Upper lobe of left lung (tissue), 6 donors: ENCODE data around the gene TCERG1L. TPM values are rescaled to one million over a fixed set of nuclear protein-coding genes. Genes with fewer than 3 reads are reported as not detected.

Experiments used
- ATAC-seq, 2 donors: fragments of 200-7000 bp; cut with Tn5 transposase; one replicate each; pipeline ENCODE4 v1.9.1; 2022; ENCODE audit warnings: mild to moderate bottlenecking in 2 of 2, moderate library complexity in 2 of 2; ENCODE audit not compliant: low FRiP score in 2 of 2
- DNase-seq, 2 donors: peaks; one replicate each; pipeline ENCODE4 v3.0.0-alpha.2; 2019 to 2020
- H3K27ac ChIP-seq, 4 donors: fragments of 200-600 bp; sonication (generic); one replicate each; pipeline ENCODE4 v1.5.1; 2016 to 2019
- H3K27me3 ChIP-seq, 4 donors: fragments of 200-600 bp; sonication (generic); one replicate each; pipeline ENCODE4 v1.5.1; 2017 to 2019
- H3K36me3 ChIP-seq, 4 donors: fragments of 200-600 bp; sonication (generic); one replicate each; pipeline ENCODE4 v1.5.1; 2016 to 2019
- H3K4me1 ChIP-seq, 4 donors: fragments of 200-600 bp; sonication (generic); one replicate each; pipeline ENCODE4 v1.5.1; 2018 to 2019
- H3K4me3 ChIP-seq, 4 donors: fragments of 200-600 bp; sonication (generic); one replicate each; pipeline ENCODE4 v1.5.1; 2017 to 2019; ENCODE audit warnings: mild to moderate bottlenecking in 2 of 4, moderate library complexity in 1 of 4
- H3K9me3 ChIP-seq, 4 donors: fragments of 200-600 bp; sonication (generic); one replicate each; pipeline ENCODE4 v1.5.1; 2018 to 2019
- CTCF ChIP-seq, 6 experiments: fragments of 450-650 bp in 4 of 6; fragments of 200-600 bp in 2 of 6; sonication (generic) in 2 of 6; IDR thresholded peaks; one replicate each; pipeline ENCODE4 v1.5.1; 2016 to 2019; ENCODE audit warnings: antibody characterized with exemption in 6 of 6
- EP300 ChIP-seq, 4 donors: sonication (generic); formaldehyde crosslinking; IDR thresholded peaks; one replicate each; pipeline ENCODE4 v1.5.1; 2017; ENCODE audit warnings: antibody characterized with exemption in 4 of 4, control low read depth in 2 of 4
- POLR2A ChIP-seq, 4 donors: fragments of 450-650 bp; IDR thresholded peaks; one replicate each; pipeline ENCODE4 v1.5.1; 2016 to 2017; ENCODE audit warnings: antibody characterized with exemption in 4 of 4, mild to moderate bottlenecking in 2 of 4
- POLR2AphosphoS5 ChIP-seq, 2 donors: sonication (generic); formaldehyde crosslinking; IDR thresholded peaks; one replicate each; pipeline ENCODE4 v1.5.1; 2017; ENCODE audit warnings: antibody characterized with exemption in 2 of 2
- WGBS, 2 donors: methylation state at CpG; one replicate each; pipeline ENCODE4 v1.1.5; 2017 to 2018; 5-methylcytosine and 5-hydroxymethylcytosine counted together
- total RNA-seq, 6 donors: library from RNA; depleted of rRNA in 4 of 6; stranded (reverse); fragments of >200 nt in 4 of 6; gene quantifications; one replicate each; pipeline versions ENCODE4 v1.1.0 to v1.2.1, GENCODE V29; 2016 to 2021
- donor health status: DM: no; HTN: no; CAD: no; lungs with moderate emphysema.
- donor health status: DM: no; HTN: yes; CAD: no; lungs with severe emphysema.

TCERG1L gene
- total RNA-seq, 6 donors from 2014 or later, result 0.10 TPM; not detected in 5

DNA sequence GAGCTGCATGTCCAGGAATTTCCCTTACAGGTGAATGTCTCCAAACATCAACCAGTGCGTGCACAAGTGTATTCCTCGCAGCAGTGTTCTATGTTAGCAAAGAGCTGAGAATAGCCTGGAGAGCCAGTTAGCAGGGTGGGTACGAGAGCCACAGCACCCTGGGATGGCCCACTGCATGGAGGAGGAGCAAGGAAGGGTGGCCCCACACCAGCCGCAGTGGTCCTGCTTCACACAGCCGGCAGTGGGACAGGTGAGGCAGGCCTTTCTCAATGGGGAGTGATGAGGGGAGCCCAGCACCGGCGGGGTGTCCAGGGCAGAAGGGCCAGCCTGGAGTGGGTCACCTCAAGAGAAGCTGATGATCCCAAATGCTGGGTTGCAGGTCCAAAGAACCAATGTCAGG, 240.7 kb downstream of the TCERG1L start:
- H3K4me1 ChIP-seq, result no peaks in the 10 kb centered on the region
- no peak for TF ChIP-seq EP300 (IDR thresholded peaks at IDR 0.05)
- no peak for TF ChIP-seq POLR2A (IDR thresholded peaks at IDR 0.05)
- no peak for TF ChIP-seq CTCF (IDR thresholded peaks at IDR 0.05)
- no peak for TF ChIP-seq POLR2AphosphoS5 (IDR thresholded peaks at IDR 0.05)
- no peak overlapping the region for H3K4me3 ChIP-seq
- 86 to 93% methylated on average over 4 to 7 of the region's 7 CpGs for WGBS, 2 donors
- no peaks in the 10 kb centered on the region for H3K27me3 ChIP-seq
- peak in 1 of 2 donors; percentile 39 for DNase-seq
- H3K9me3 ChIP-seq, result no peaks in the 10 kb centered on the region
- ATAC-seq, result no peak
- no peaks in the 10 kb centered on the region for H3K36me3 ChIP-seq
- H3K27ac ChIP-seq, result no peak overlapping the region

DNA sequence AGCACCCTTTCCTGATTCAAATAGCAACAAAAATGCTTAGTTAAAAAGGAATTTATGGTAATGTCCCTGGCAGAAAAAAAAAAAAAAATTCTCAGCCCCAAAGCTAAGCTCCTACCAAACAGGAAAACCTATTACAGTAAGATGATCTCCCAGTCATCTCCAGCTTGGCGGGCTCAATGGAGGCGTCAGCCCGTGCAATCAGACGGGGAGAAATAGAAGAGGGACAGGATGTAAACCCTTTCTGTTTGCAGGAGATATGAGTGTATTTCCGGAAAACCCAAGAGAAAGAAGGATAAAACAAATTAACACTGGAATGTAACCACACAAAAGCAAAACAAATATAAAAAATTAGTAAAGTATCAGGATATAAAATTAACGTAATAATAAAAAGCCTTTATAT, 242.8 kb downstream of the TCERG1L start:
- 22 to 31% methylated on average over 6 of the region's 6 CpGs for WGBS, 2 donors
- Histone ChIP-seq H3K4me1 (no peaks in the 10 kb centered on the region), H3K27ac (no peak overlapping the region), H3K36me3 (no peaks in the 10 kb centered on the region), H3K4me3 (no peak overlapping the region), H3K9me3 (no peaks in the 10 kb centered on the region), H3K27me3 (no peaks in the 10 kb centered on the region)
- TF ChIP-seq POLR2A (IDR thresholded peaks at IDR 0.05) (no peak), POLR2AphosphoS5 (IDR thresholded peaks at IDR 0.05) (no peak), EP300 (IDR thresholded peaks at IDR 0.05) (no peak)
- no peak for ATAC-seq
- DNase-seq, result no peak

DNA sequence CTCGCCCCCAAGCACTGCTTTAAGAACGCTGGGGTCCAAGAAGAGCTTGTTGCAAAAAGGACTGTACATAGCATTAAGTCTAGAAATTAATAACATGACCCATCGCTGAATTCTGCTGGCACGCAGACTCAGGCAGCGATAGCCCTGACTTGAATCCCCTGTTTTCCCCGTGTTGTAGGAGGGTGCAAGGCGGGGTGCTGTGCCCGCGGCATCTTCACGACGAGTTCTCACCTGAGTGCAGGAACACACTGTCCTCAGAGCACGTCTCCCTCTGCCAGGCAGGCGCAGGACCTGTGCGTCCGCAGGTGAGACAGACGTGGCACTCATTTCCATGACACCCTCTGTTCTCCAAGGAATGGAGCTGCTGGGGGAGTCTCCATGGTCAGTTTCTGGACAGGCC, 243.2 kb downstream of the TCERG1L start:
- no peaks in the 10 kb centered on the region for H3K9me3 ChIP-seq
- no peaks in the 10 kb centered on the region for H3K4me1 ChIP-seq
- peak in 1 of 2 donors; percentile 34 for DNase-seq
- TF ChIP-seq CTCF (IDR thresholded peaks at IDR 0.05), result no peak
- TF ChIP-seq EP300 (IDR thresholded peaks at IDR 0.05), result no peak
- no peak for TF ChIP-seq POLR2AphosphoS5 (IDR thresholded peaks at IDR 0.05)
- TF ChIP-seq POLR2A (IDR thresholded peaks at IDR 0.05), result no peak
- H3K27ac ChIP-seq, result no peak overlapping the region
- no peaks in the 10 kb centered on the region for H3K36me3 ChIP-seq
- no peak for ATAC-seq
- 86 to 92% methylated on average over 12 to 16 of the region's 16 CpGs for WGBS, 2 donors
- no peaks in the 10 kb centered on the region for H3K27me3 ChIP-seq
- no peak overlapping the region for H3K4me3 ChIP-seq

- Histone ChIP-seq H3K4me1 (no peaks in the 10 kb centered on the region), H3K9me3 (no peaks in the 10 kb centered on the region), H3K27me3 (no peaks in the 10 kb centered on the region), H3K4me3 (no peak overlapping the region), H3K27ac (no peak overlapping the region), H3K36me3 (no peaks in the 10 kb centered on the region)
- TF ChIP-seq POLR2AphosphoS5 (IDR thresholded peaks at IDR 0.05) (no peak), POLR2A (IDR thresholded peaks at IDR 0.05) (no peak), CTCF (IDR thresholded peaks at IDR 0.05) (no peak), EP300 (IDR thresholded peaks at IDR 0.05) (no peak)
- ATAC-seq (no peak), DNase-seq (no peak)
- WGBS, 2 donors, result 84 to 94% methylated on average over 2 to 4 of the region's 4 CpGs
These were observed 243.8 kb downstream of the TCERG1L start for GRCh38 chr10:131067690-131068089.

DNA sequence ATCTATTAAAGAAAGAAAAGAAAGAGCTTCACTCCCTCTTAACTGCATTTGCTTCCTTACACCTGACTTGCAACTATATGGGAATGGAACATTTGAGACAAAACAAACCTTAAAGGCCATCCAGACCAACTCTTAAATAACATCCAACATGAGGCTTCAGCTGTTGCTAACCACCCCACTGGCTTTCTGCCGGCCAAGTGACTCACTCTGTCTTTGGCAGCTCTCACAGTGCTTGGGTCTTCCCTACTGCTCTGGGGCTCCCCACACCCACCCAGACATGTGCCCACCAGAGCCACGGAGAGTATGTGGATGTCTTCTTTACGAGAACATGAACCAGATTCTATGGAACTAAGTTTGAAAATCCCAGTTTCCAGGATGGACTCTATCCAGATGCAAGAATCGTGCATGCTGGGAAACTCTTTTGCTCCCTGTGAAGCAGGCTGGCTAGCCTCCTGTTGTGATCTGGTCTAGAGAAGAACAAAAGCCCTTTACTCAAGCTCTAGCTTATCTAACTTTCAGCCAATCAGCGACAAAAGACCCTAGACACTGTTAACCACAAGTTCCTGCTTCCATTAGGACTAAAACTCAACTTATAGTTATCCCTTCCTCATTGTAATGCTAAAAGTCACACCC, 245.7 kb downstream of the TCERG1L start:
- H3K4me3 ChIP-seq, result no peak overlapping the region
- 61% methylated on average over 5 of the region's 5 CpGs for WGBS, 2 donors
- H3K4me1 ChIP-seq, result no peaks in the 10 kb centered on the region
- ATAC-seq, result peak in 1 of 2 donors; percentile 39
- no peaks in the 10 kb centered on the region for H3K36me3 ChIP-seq
- DNase-seq, result no peak
- no peaks in the 10 kb centered on the region for H3K9me3 ChIP-seq
- H3K27ac ChIP-seq, result no peak overlapping the region
- no peaks in the 10 kb centered on the region for H3K27me3 ChIP-seq
- TF ChIP-seq CTCF (IDR thresholded peaks at IDR 0.05), result no peak
- TF ChIP-seq POLR2A (IDR thresholded peaks at IDR 0.05), result no peak
